Effector memory CD4-positive, alpha-beta T cell (primary cell): ENCODE results near the gene HOXC13.

ENCODE experiments used
- DNase-seq, 3 donors: peaks; one replicate each; pipeline ENCODE4 v3.0.0-alpha.2; 2020
- H3K27ac ChIP-seq: 2 replicates; pipeline ENCODE4 v1.7.0; 2013; ENCODE audit warnings: mild to moderate bottlenecking, low read length, moderate library complexity; ENCODE audit not compliant: insufficient read depth, poor library complexity, severe bottlenecking
- H3K27me3 ChIP-seq: replicated peaks from 2 replicates; pipeline ENCODE4 v1.7.0; 2013; ENCODE audit warnings: mild to moderate bottlenecking, low read length; ENCODE audit not compliant: insufficient read depth, control insufficient read depth, poor library complexity, severe bottlenecking
- H3K36me3 ChIP-seq: 2 replicates; pipeline ENCODE4 v1.7.0; 2013; ENCODE audit warnings: mild to moderate bottlenecking, low read length, moderate library complexity; ENCODE audit not compliant: control insufficient read depth, insufficient read depth
- H3K4me1 ChIP-seq: 2 replicates; pipeline ENCODE4 v1.7.0; 2013; ENCODE audit warnings: low read length, mild to moderate bottlenecking; ENCODE audit not compliant: control insufficient read depth, insufficient read depth, poor library complexity, severe bottlenecking
- H3K4me3 ChIP-seq: 2 replicates; pipeline ENCODE4 v1.7.0; 2013; ENCODE audit warnings: low read length, low read depth, mild to moderate bottlenecking; ENCODE audit not compliant: insufficient read depth, poor library complexity, severe bottlenecking
- H3K9me3 ChIP-seq: 2 replicates; pipeline ENCODE4 v1.7.0; 2013; ENCODE audit warnings: mild to moderate bottlenecking, low read length, moderate library complexity; ENCODE audit not compliant: control insufficient read depth

Gene HOXC13

DNA sequence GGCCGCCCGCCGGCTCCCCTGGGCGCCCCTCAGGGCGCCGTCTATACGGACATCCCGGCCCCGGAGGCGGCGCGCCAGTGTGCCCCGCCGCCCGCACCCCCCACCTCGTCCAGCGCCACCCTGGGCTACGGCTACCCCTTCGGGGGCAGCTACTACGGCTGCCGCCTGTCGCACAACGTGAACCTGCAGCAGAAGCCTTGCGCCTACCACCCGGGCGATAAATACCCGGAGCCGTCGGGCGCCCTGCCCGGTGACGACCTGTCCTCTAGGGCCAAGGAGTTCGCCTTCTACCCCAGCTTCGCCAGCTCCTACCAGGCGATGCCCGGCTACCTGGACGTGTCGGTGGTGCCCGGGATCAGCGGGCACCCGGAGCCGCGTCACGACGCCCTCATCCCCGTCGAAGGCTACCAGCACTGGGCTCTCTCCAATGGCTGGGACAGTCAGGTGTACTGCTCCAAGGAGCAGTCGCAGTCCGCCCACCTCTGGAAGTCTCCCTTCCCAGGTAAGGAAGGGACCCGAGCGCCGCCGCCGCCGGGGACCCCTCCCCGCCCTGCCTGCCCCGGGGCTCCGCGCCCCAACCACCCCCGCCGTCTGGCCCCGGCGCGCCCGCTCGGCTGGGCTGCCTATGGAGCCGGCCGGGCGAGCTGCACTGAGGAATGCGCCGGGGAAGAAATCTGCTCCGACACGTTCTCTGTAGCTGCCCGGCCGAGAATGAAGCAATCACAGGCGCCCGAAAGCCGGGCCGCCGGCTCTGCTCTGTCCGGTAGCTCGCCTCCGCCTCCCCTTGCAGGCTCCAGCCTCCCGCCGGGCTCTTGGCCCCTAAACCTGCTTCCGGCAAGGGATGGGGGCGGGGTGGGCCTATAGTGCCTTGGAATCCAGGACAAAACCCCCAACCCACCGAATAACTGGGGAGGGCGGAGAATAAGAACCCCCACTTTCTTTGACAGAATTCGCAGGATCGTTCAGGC is 794 bp downstream of the HOXC13 start:
- DNase-seq = no peak
- no peak overlapping the region for H3K27ac ChIP-seq
- H3K9me3 ChIP-seq = no peaks in the 10 kb centered on the region
- H3K4me3 ChIP-seq = no peak overlapping the region
- H3K36me3 ChIP-seq = no peaks in the 10 kb centered on the region
- H3K27me3 ChIP-seq = peaks cover 81% of the 10 kb centered on the region
- H3K4me1 ChIP-seq = peaks cover 6% of the 10 kb centered on the region

DNA sequence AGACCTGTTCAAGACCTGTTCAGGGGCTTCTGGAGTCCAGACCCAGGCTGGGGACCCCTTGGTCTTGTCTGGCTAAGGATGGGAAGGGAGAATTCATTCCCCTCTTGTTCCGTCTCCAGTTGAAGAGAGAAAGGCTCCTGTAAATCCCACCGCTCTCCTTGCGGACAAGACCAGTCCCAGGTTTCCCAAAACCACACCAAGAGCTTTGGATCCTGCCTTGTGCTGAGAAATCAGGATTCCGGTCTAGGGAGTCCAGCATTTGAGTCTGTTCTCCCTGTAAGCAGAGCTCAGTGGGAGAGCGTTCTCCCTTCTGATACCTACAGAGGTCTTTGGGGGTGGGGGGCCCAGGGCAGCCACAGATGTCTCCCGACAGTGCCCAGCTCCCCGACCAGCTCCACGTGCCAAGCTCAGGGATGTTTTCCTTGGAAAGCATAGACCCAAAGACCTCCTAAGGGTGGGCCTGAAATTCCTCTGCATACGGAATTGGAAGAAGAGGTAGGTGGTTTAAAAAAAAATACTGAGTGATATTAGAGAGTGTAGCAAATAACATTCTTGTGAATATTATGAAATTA is 1.9 kb downstream of the HOXC13 start:
- Histone ChIP-seq H3K9me3 (no peaks in the 10 kb centered on the region), H3K36me3 (no peaks in the 10 kb centered on the region), H3K27me3 (peaks cover 81% of the 10 kb centered on the region), H3K27ac (no peak overlapping the region), H3K4me1 (peaks cover 5% of the 10 kb centered on the region), H3K4me3 (no peak overlapping the region)
- no peak for DNase-seq

DNA sequence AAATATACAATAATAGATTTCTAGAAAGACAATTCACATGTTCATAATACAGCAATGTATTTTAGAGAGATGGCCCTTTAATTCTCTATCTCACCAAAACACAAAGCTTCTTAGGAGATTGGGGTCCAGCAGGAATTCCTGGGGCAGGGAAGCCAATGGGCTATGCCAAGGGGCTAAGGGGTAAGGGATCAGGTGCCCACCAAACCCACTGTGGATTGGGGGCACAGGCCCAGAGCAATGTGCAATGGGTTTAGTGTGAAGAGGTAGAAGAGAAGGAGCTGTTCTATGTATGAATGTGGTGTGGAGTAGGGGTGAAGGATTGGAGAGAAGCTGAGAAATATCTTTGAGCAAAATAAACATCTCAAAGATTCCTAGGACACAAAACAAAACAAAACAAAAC is 2.6 kb downstream of the HOXC13 start:
- H3K36me3 ChIP-seq = no peaks in the 10 kb centered on the region
- H3K4me1 ChIP-seq = no peaks in the 10 kb centered on the region
- no peak overlapping the region for H3K4me3 ChIP-seq
- H3K27ac ChIP-seq = no peak overlapping the region
- DNase-seq = no peak
- H3K27me3 ChIP-seq = peaks cover 82% of the 10 kb centered on the region
- no peaks in the 10 kb centered on the region for H3K9me3 ChIP-seq

DNA sequence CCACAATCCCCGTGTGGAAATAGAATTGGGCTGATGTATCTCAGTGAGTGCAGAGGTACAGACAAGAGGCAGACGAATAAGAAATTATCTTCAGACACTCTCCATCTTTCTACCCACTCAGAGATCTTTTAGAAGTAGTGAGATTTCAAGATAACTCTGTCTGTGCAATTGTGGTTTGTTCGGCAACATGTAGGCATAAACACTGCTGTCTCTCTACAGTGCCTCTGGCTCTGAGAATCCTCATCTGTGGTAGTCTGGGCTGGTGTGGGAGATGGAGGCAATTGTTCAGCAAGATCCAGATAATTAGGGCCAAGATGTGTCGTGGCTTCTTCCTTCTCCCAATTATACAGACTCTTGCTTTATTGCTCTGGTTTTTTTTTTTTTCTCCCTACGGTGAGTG is 3.1 kb downstream of the HOXC13 start:
- no peaks in the 10 kb centered on the region for H3K9me3 ChIP-seq
- DNase-seq = no peak
- H3K27ac ChIP-seq = no peak overlapping the region
- no peaks in the 10 kb centered on the region for H3K4me1 ChIP-seq
- H3K4me3 ChIP-seq = no peak overlapping the region
- peaks cover 82% of the 10 kb centered on the region for H3K27me3 ChIP-seq
- H3K36me3 ChIP-seq = no peaks in the 10 kb centered on the region

DNA sequence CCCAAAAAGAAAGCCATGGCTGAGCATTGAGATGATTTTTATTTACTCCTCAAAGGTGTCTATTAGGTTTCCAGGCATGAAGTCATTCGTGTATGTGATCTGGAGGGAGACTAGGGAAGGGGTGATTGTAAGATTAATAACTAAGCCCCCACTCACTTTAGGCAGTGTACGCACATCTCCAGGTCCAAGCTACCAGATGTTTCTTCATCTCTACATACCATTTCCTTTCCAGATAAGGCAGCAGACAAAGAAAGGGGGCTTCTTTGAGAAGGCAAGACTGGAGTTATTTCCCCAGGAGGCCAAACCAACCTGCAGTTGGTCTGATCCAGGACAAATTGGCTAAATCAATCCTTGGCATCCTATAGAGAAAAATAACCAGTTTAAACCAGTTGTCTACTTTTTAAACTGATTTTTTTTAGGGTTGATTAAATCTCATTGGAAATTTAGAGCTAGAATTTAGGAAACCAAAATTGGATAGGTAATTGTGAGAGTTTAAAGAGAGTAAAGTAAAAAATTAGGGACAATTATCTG is 3.9 kb downstream of the HOXC13 start:
- no peak for DNase-seq
- H3K27ac ChIP-seq = no peak overlapping the region
- H3K4me3 ChIP-seq = no peak overlapping the region
- no peaks in the 10 kb centered on the region for H3K36me3 ChIP-seq
- peaks cover 82% of the 10 kb centered on the region for H3K27me3 ChIP-seq
- no peaks in the 10 kb centered on the region for H3K9me3 ChIP-seq
- H3K4me1 ChIP-seq = no peaks in the 10 kb centered on the region

DNA sequence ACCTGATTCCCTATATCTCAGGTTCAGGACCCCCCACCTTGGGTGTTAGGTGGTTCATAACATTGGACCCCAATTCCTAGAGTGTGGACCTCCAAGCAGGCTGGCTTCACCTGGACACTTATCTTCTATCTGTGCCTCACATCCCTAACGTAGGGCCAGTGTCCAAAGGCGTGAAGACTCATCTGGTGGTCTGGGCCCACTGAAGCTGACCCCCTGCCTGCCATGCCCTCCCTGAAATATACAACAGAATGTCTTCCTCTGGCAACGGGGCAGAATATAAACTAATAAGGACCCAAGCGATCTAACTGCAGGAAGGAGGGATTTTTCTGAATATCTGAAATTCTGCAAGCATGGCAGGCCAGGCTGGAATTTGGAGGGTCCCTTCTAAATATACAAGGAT is 5.6 kb downstream of the HOXC13 start:
- no peak overlapping the region for H3K4me3 ChIP-seq
- H3K36me3 ChIP-seq = no peaks in the 10 kb centered on the region
- H3K27ac ChIP-seq = no peak overlapping the region
- no peaks in the 10 kb centered on the region for H3K4me1 ChIP-seq
- no peak for DNase-seq
- H3K9me3 ChIP-seq = no peaks in the 10 kb centered on the region
- peaks cover 83% of the 10 kb centered on the region for H3K27me3 ChIP-seq

DNA sequence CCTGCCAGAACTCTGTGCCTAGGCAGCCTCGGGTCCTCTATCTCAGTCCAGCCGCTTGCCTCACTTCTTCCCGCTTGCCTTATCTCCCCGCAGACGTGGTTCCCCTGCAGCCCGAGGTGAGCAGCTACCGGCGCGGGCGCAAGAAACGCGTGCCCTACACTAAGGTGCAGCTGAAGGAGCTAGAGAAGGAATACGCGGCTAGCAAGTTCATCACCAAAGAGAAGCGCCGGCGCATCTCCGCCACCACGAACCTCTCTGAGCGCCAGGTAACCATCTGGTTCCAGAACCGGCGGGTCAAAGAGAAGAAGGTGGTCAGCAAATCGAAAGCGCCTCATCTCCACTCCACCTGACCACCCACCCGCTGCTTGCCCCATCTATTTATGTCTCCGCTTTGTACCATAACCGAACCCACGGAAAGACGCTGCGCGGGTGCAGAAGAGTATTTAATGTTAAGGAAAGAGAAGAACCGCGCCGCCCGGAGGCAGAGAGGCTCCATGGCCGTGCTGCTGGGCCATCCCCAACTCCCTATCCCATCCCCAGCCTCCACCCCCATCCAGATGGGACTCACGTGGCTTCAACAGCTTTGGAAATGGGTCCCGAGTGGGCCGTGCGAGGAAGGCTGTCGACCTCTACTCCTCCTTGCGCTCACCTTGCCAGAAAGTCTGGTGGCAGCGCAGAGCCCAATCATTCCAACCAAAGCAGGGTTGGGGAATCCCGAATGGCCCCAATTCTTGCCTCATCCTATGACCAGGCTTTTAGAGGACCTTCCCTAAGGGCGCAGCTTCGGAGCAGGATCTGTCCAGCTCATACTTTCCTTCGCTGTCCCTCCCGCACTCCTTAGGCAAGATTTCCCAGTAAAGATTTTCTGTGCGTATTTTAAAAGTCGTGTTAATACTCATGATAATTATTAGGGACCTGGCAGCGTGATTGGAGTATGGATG is 6.5 kb downstream of the HOXC13 start:
- Histone ChIP-seq H3K4me3 (no peak overlapping the region), H3K27ac (no peak overlapping the region), H3K4me1 (no peaks in the 10 kb centered on the region), H3K27me3 (peaks cover 83% of the 10 kb centered on the region), H3K9me3 (no peaks in the 10 kb centered on the region), H3K36me3 (no peaks in the 10 kb centered on the region)
- no peak for DNase-seq

DNA sequence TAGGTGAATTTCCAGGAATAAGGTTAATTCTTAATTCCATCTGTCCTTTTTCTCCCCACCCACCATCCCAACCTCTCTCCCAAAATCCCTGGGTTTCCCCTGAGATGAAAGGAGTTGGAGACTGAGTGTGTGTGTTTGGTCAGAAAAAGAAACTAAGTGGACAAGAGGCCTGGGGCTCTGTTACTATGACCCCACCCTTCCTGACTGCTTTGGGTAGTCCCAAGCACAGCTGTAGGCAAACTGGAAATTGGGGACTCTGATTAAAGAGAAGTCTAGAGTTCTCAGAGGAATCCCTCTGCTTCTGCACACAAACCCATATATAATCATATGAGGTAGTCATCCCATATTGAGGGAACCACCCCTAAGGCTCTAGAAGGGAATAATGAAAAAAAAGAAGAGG is 9.1 kb downstream of the HOXC13 start:
- Histone ChIP-seq H3K27me3 (peaks cover 95% of the 10 kb centered on the region), H3K36me3 (no peaks in the 10 kb centered on the region), H3K27ac (no peak overlapping the region), H3K4me3 (no peak overlapping the region), H3K4me1 (peaks cover 2% of the 10 kb centered on the region), H3K9me3 (no peaks in the 10 kb centered on the region)
- DNase-seq = no peak

DNA sequence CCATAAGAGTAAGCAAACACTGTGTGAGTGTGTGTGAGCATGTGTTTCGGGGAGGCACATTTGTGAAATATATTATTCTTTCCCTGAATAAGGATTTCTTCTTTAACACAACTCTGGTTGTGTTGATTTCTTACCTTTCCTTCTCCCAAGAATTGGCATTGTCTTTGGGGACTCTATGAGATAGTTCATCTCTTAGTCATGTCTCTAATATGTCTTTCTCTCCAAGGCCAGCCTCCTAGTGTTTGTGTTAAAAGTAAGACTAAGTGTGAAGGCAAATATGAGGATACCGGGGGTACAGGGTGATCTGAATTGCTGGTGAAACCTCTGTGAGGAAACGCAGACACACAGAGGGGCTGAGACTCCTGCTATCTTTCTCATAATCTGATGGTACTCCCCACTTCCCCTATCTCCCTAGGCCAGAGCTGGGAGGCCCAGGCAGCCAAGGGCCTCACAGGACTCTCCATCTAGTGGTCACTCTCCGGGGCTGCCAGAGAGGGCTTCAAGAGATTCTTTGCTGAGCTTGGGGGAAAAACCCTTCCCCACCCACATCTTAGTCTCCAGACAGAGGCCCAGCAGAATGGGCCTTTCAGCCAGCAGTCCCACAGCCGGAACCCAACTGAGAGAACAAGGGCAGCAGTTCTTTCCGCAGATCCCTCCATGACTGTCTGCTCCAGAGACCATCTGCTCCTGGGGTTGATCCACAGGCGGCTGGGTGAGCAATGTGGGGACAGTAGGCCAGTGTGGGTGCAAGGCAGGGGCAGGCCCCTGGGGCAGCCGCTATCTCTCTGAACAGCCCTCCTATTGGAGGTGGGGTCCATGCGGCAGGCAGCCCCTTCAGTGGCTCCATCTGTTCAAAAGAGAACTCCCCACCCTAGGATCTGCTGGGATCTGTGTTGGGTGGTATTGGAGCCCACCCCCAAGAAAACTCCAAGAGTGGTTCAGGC is 10.3 kb downstream of the HOXC13 start:
- H3K36me3 ChIP-seq = no peaks in the 10 kb centered on the region
- H3K27ac ChIP-seq = no peak overlapping the region
- peaks cover 3% of the 10 kb centered on the region for H3K9me3 ChIP-seq
- DNase-seq = no peak
- peaks cover 95% of the 10 kb centered on the region for H3K27me3 ChIP-seq
- H3K4me3 ChIP-seq = no peak overlapping the region
- peaks cover 6% of the 10 kb centered on the region for H3K4me1 ChIP-seq
